Measurements from ENCODE around the gene GOLGA6L9. TPM values are rescaled to one million over a fixed set of nuclear protein-coding genes. Genes with fewer than 3 reads are reported as not detected.
"Not testable (repeated sequence)": the region's sequence is repeated elsewhere in the genome, so short reads cannot be mapped to it uniquely, and the experiment has no call there.

GOLGA6L9 gene
- total and polyA plus RNA-seq, 3 donors from 2014 or later: 10.1 to 20.6 (median 13.8) TPM

- 76 to 93% methylated on average over 5 to 8 of the region's 13 CpGs for WGBS, 2 donors
- H3K4me3 ChIP-seq; DNase-seq; H3K27me3 ChIP-seq; H3K27ac ChIP-seq; intact Hi-C loops (cut with DNase I; ENCODE audit: low total_unique reads); H3K4me1 ChIP-seq; H3K9me3 ChIP-seq; H3K36me3 ChIP-seq (ENCODE audit: low read depth, missing control alignments): not testable (repeated sequence)
Measured at GRCh38 chr15:82477343-82478057, 47.9 kb downstream of the GOLGA6L9 start.

Small RNA genes lying within 50 kb of the gene (small RNA-seq; reads per million reads assigned to genes)
- 0 reads per million in 2 donors for gene AC245033.3

Other genes starting within 250 kb of the GOLGA6L9 start
- 10 to 100 TPM; 30.6 to 34.3 TPM for gene EFL1, start 167.1 kb upstream of the GOLGA6L9 start, total RNA-seq
- gene EFL1, start 167.1 kb upstream of the GOLGA6L9 start, polyA plus RNA-seq (ENCODE audit: insufficient read depth, low read depth, low replicate concordance): 35.0 TPM
- 10 to 100 TPM; 22.1 to 28.0 TPM for gene SAXO2, start 167.0 kb upstream of the GOLGA6L9 start, total RNA-seq
- gene SAXO2, start 167.0 kb upstream of the GOLGA6L9 start, polyA plus RNA-seq (ENCODE audit: insufficient read depth, low read depth, low replicate concordance): 35.2 TPM
- gene GOLGA6L10, start 80.3 kb upstream of the GOLGA6L9 start, total RNA-seq: 10 to 100 TPM in 1 of 2 donors, 1 to 10 TPM in 1; 7.2 to 23.3 TPM
- gene GOLGA6L10, start 80.3 kb upstream of the GOLGA6L9 start, polyA plus RNA-seq (ENCODE audit: insufficient read depth, low read depth, low replicate concordance): 12.8 TPM
- 100 to 1,000 TPM; 567 to 887 TPM for gene RPS17, start 110.6 kb downstream of the GOLGA6L9 start, total RNA-seq
- gene RPS17, start 110.6 kb downstream of the GOLGA6L9 start, polyA plus RNA-seq (ENCODE audit: insufficient read depth, low read depth, low replicate concordance): 995 TPM
- gene CPEB1, start 217.5 kb downstream of the GOLGA6L9 start, total RNA-seq: 10 to 100 TPM; 74.3 to 89.1 TPM
- 60.8 TPM for gene CPEB1, start 217.5 kb downstream of the GOLGA6L9 start, polyA plus RNA-seq (ENCODE audit: insufficient read depth, low read depth, low replicate concordance)

Measured in testis (tissue), 3 donors.